Neural crest cell (in vitro differentiated cells): ENCODE measurements around the gene IVL. TPM values are rescaled to one million over a fixed set of nuclear protein-coding genes. Genes with fewer than 3 reads are reported as not detected.

Experiments used
- DNase-seq: peaks from one replicate; pipeline ENCODE4 v3.0.0; 2021; ENCODE audit warnings: low read depth, mixed read lengths, low spot score
- H3K27ac Mint-ChIP-seq: one replicate; pipeline ENCODE4 v1.8.0; 2021; ENCODE audit warnings: mild to moderate bottlenecking, mixed read lengths; ENCODE audit not compliant: unreplicated experiment
- H3K27me3 Mint-ChIP-seq: 2 replicates; pipeline ENCODE4 v1.8.0; 2021; ENCODE audit warnings: low read depth, mild to moderate bottlenecking, mixed read lengths
- H3K36me3 Mint-ChIP-seq: 2 replicates; pipeline ENCODE4 v1.8.0; 2021; ENCODE audit warnings: low read depth, mild to moderate bottlenecking, mixed read lengths
- H3K4me1 Mint-ChIP-seq: 2 replicates; pipeline ENCODE4 v1.8.0; 2021; ENCODE audit warnings: mixed read lengths
- H3K4me3 Mint-ChIP-seq: one replicate; pipeline ENCODE4 v1.8.0; 2021; ENCODE audit warnings: mild to moderate bottlenecking, mixed read lengths
- H3K9me3 Mint-ChIP-seq: 2 replicates; pipeline ENCODE4 v1.8.0; 2021; ENCODE audit warnings: mixed read lengths
- CTCF ChIP-seq: fragments of 200-600 bp; sonication (generic); conservative IDR thresholded peaks from 2 replicates; pipeline ENCODE4 v1.5.0; 2021; ENCODE audit warnings: antibody characterized with exemption, mild to moderate bottlenecking
- total RNA-seq: library from RNA; stranded (reverse); gene quantifications from 2 replicates; pipeline ENCODE4 v1.2.1, GENCODE V29; 2021

IVL gene
- total RNA-seq, 1 donor from 2014 or later, result not detected

- no peak for DNase-seq
- no peaks in the 10 kb centered on the region for H3K4me1 Mint-ChIP-seq
- peaks cover 8% of the 10 kb centered on the region for H3K27me3 Mint-ChIP-seq
- H3K36me3 Mint-ChIP-seq, result no peaks in the 10 kb centered on the region
- H3K4me3 Mint-ChIP-seq, result no peak overlapping the region
- no peak for TF ChIP-seq CTCF
- no peak overlapping the region for H3K27ac Mint-ChIP-seq
- H3K9me3 Mint-ChIP-seq, result no peaks in the 10 kb centered on the region
Observed at GRCh38 chr1:152946248-152946647, 37.9 kb downstream of the IVL start.

GRCh38 chr1:152946651-152947256 is 38.4 kb downstream of the IVL start, which contains the start of gene SPRR5:
SPRR5 (plus strand) TSS chr1:152947206; CDS start chr1:152948555, 1,349 bp downstream.
- no peak within 1 kb of the TSS for H3K27ac Mint-ChIP-seq
- no peaks in the 10 kb centered on the region for H3K4me1 Mint-ChIP-seq
- no peak within 1 kb of the TSS for H3K4me3 Mint-ChIP-seq
- peaks cover 11% of the 10 kb centered on the region for H3K27me3 Mint-ChIP-seq
- no peak for TF ChIP-seq CTCF
- DNase-seq, result no peak
- no peaks in the 10 kb centered on the region for H3K36me3 Mint-ChIP-seq
- H3K9me3 Mint-ChIP-seq, result no peaks in the 10 kb centered on the region

GRCh38 chr1:152951711-152952110 is 43.4 kb downstream of the IVL start:
- H3K4me1 Mint-ChIP-seq, result no peaks in the 10 kb centered on the region
- no peak overlapping the region for H3K4me3 Mint-ChIP-seq
- peaks cover 14% of the 10 kb centered on the region for H3K27me3 Mint-ChIP-seq
- TF ChIP-seq CTCF, result no peak
- no peaks in the 10 kb centered on the region for H3K9me3 Mint-ChIP-seq
- DNase-seq, result no peak
- no peaks in the 10 kb centered on the region for H3K36me3 Mint-ChIP-seq
- no peak overlapping the region for H3K27ac Mint-ChIP-seq

- no peaks in the 10 kb centered on the region for H3K4me1 Mint-ChIP-seq
- no peak overlapping the region for H3K4me3 Mint-ChIP-seq
- H3K9me3 Mint-ChIP-seq, result no peaks in the 10 kb centered on the region
Observed at GRCh38 chr1:152953761-152954160, 45.4 kb downstream of the IVL start.

GRCh38 chr1:152954436-152954835 is 46.1 kb downstream of the IVL start:
- Mint-ChIP-seq H3K27me3 (peaks cover 9% of the 10 kb centered on the region), H3K9me3 (no peaks in the 10 kb centered on the region), H3K4me3 (no peak overlapping the region), H3K27ac (no peak overlapping the region), H3K36me3 (no peaks in the 10 kb centered on the region), H3K4me1 (no peaks in the 10 kb centered on the region)
- no peak for DNase-seq
- no peak for TF ChIP-seq CTCF

More at GRCh38 chr1:152953761-152954160, 45.4 kb downstream of the IVL start:
- TF ChIP-seq CTCF, result no peak
- no peaks in the 10 kb centered on the region for H3K36me3 Mint-ChIP-seq
- H3K27me3 Mint-ChIP-seq, result peaks cover 9% of the 10 kb centered on the region
- no peak for DNase-seq
- no peak overlapping the region for H3K27ac Mint-ChIP-seq
